Dendritic cell treated with granulocyte-macrophage colony-stimulating factor and Interleukin-4, amounts not matched to agents 40 ng/mL and 50 ng/mL, for 4 days (primary cell): Measurements from ENCODE around the gene CTSA.
"Not testable (repeated sequence)": the region's sequence is repeated elsewhere in the genome, so short reads cannot be mapped to it uniquely, and the experiment has no call there.

Source experiments
- H3K27ac Mint-ChIP-seq: one replicate; pipeline ENCODE4 v1.8.0; 2022; ENCODE audit warnings: mild to moderate bottlenecking, mixed read lengths
- H3K27me3 Mint-ChIP-seq: one replicate; pipeline ENCODE4 v1.8.0; 2022; ENCODE audit warnings: mild to moderate bottlenecking, mixed read lengths
- H3K36me3 Mint-ChIP-seq: one replicate; pipeline ENCODE4 v1.8.0; 2022; ENCODE audit warnings: low read depth, mixed read lengths
- H3K4me1 Mint-ChIP-seq: one replicate; pipeline ENCODE4 v1.8.0; 2022; ENCODE audit warnings: low read depth, mixed read lengths
- H3K4me3 Mint-ChIP-seq: one replicate; pipeline ENCODE4 v1.8.0; 2022; ENCODE audit warnings: mild to moderate bottlenecking, moderate library complexity, mixed read lengths
- H3K9me3 Mint-ChIP-seq: one replicate; pipeline ENCODE4 v1.8.0; 2022; ENCODE audit warnings: mixed read lengths
- intact Hi-C: fragments of 100-400 bp; cut with micrococcal nuclease; formaldehyde crosslinking; loops from one replicate; pipeline ENCODE4 v1.15.0; 2022

Gene CTSA

GRCh38 chr20:45893831-45894230 is 2.7 kb downstream of the CTSA start:
- Mint-ChIP-seq H3K9me3 (no peaks in the 10 kb centered on the region), H3K4me3 (no peak overlapping the region), H3K4me1 (peaks cover 39% of the 10 kb centered on the region), H3K27me3 (no peaks in the 10 kb centered on the region), H3K27ac (peak overlapping the region; percentile 54), H3K36me3 (peaks cover 80% of the 10 kb centered on the region)
- intact Hi-C loops = no loop called here

GRCh38 chr20:45894797-45895196 is 3.7 kb downstream of the CTSA start:
- Mint-ChIP-seq H3K4me3 (no peak overlapping the region), H3K27ac (no peak overlapping the region), H3K27me3 (no peaks in the 10 kb centered on the region), H3K4me1 (peaks cover 32% of the 10 kb centered on the region), H3K9me3 (no peaks in the 10 kb centered on the region), H3K36me3 (peaks cover 89% of the 10 kb centered on the region)
- intact Hi-C loops = no loop called here

GRCh38 chr20:45896641-45897161 is 5.6 kb downstream of the CTSA start:
- peaks cover 26% of the 10 kb centered on the region for H3K4me1 Mint-ChIP-seq
- peaks cover 83% of the 10 kb centered on the region for H3K36me3 Mint-ChIP-seq
- no peak overlapping the region for H3K4me3 Mint-ChIP-seq
- intact Hi-C loops = no loop called here
- H3K27ac Mint-ChIP-seq = no peak overlapping the region
- H3K27me3 Mint-ChIP-seq = no peaks in the 10 kb centered on the region
- no peaks in the 10 kb centered on the region for H3K9me3 Mint-ChIP-seq

- no peak overlapping the region for H3K27ac Mint-ChIP-seq
- H3K9me3 Mint-ChIP-seq = no peaks in the 10 kb centered on the region
- H3K36me3 Mint-ChIP-seq = peaks cover 78% of the 10 kb centered on the region
- H3K4me1 Mint-ChIP-seq = peaks cover 21% of the 10 kb centered on the region
- H3K27me3 Mint-ChIP-seq = no peaks in the 10 kb centered on the region
- intact Hi-C loops = no loop called here
- no peak overlapping the region for H3K4me3 Mint-ChIP-seq
These were observed 6.2 kb downstream of the CTSA start for GRCh38 chr20:45897289-45897688.

- intact Hi-C loops = no loop called here
- no peak overlapping the region for H3K27ac Mint-ChIP-seq
- H3K4me3 Mint-ChIP-seq = no peak overlapping the region
- no peaks in the 10 kb centered on the region for H3K9me3 Mint-ChIP-seq
- H3K4me1 Mint-ChIP-seq = peaks cover 17% of the 10 kb centered on the region
- H3K27me3 Mint-ChIP-seq = no peaks in the 10 kb centered on the region
- H3K36me3 Mint-ChIP-seq = peaks cover 74% of the 10 kb centered on the region
These were observed 6.6 kb downstream of the CTSA start for GRCh38 chr20:45897692-45898091.

GRCh38 chr20:45898285-45898684 is 7.2 kb downstream of the CTSA start:
- Mint-ChIP-seq H3K9me3 (no peaks in the 10 kb centered on the region), H3K4me1 (peaks cover 11% of the 10 kb centered on the region), H3K4me3 (no peak overlapping the region), H3K27ac (no peak overlapping the region), H3K36me3 (peaks cover 68% of the 10 kb centered on the region), H3K27me3 (no peaks in the 10 kb centered on the region)
- intact Hi-C loops = no loop called here

- H3K27me3 Mint-ChIP-seq = no peaks in the 10 kb centered on the region
- H3K36me3 Mint-ChIP-seq = peaks cover 59% of the 10 kb centered on the region
- H3K9me3 Mint-ChIP-seq = no peaks in the 10 kb centered on the region
- peaks cover 2% of the 10 kb centered on the region for H3K4me1 Mint-ChIP-seq
- no peak overlapping the region for H3K4me3 Mint-ChIP-seq
- intact Hi-C loops = no loop called here
- no peak overlapping the region for H3K27ac Mint-ChIP-seq
These were observed 8.1 kb downstream of the CTSA start for GRCh38 chr20:45899046-45899835.

- H3K9me3 Mint-ChIP-seq, H3K27ac Mint-ChIP-seq, intact Hi-C loops, H3K27me3 Mint-ChIP-seq, H3K4me3 Mint-ChIP-seq: not testable (repeated sequence)
- H3K4me1 Mint-ChIP-seq = peaks cover 10% of the 10 kb centered on the region
- peaks cover 38% of the 10 kb centered on the region for H3K36me3 Mint-ChIP-seq
These were observed 10.2 kb downstream of the CTSA start for GRCh38 chr20:45901332-45901731.

- Mint-ChIP-seq H3K9me3 (no peaks in the 10 kb centered on the region), H3K27ac (no peak overlapping the region), H3K27me3 (no peaks in the 10 kb centered on the region), H3K4me1 (peaks cover 10% of the 10 kb centered on the region), H3K4me3 (no peak overlapping the region), H3K36me3 (peaks cover 28% of the 10 kb centered on the region)
- intact Hi-C loops = no loop called here
These were observed 11.1 kb downstream of the CTSA start for GRCh38 chr20:45902199-45902701.

- Mint-ChIP-seq H3K27me3 (no peaks in the 10 kb centered on the region), H3K9me3 (no peaks in the 10 kb centered on the region), H3K36me3 (peaks cover 2% of the 10 kb centered on the region), H3K4me3 (no peak overlapping the region), H3K4me1 (peaks cover 18% of the 10 kb centered on the region), H3K27ac (peak overlapping the region; percentile 55)
- intact Hi-C loops = no loop called here
These were observed 13.7 kb downstream of the CTSA start for GRCh38 chr20:45904583-45905504.

GRCh38 chr20:45905505-45906079 is 14.5 kb downstream of the CTSA start:
- Mint-ChIP-seq H3K27me3 (no peaks in the 10 kb centered on the region), H3K4me3 (no peak overlapping the region), H3K27ac (peak overlapping the region; percentile 55), H3K4me1 (peaks cover 26% of the 10 kb centered on the region), H3K36me3 (no peaks in the 10 kb centered on the region), H3K9me3 (no peaks in the 10 kb centered on the region)
- intact Hi-C loops = no loop called here

GRCh38 chr20:45907219-45907948 is 16.2 kb downstream of the CTSA start:
- Mint-ChIP-seq H3K4me3 (no peak overlapping the region), H3K4me1 (peaks cover 43% of the 10 kb centered on the region), H3K9me3 (no peaks in the 10 kb centered on the region), H3K27ac (no peak overlapping the region), H3K36me3 (no peaks in the 10 kb centered on the region), H3K27me3 (peaks cover 4% of the 10 kb centered on the region)
- intact Hi-C loops = no loop called here

- Mint-ChIP-seq H3K36me3 (no peaks in the 10 kb centered on the region), H3K27ac (no peak overlapping the region), H3K27me3 (peaks cover 5% of the 10 kb centered on the region), H3K4me1 (peaks cover 49% of the 10 kb centered on the region), H3K4me3 (no peak overlapping the region), H3K9me3 (no peaks in the 10 kb centered on the region)
- intact Hi-C loops = no loop called here
These were observed 16.9 kb downstream of the CTSA start for GRCh38 chr20:45908084-45908483.
